Heart right ventricle (tissue), 16 donors: ENCODE measurements around the gene RYR1. TPM values are rescaled to one million over a fixed set of nuclear protein-coding genes. Genes with fewer than 3 reads are reported as not detected.
"Not testable (repeated sequence)": the region's sequence is repeated elsewhere in the genome, so short reads cannot be mapped to it uniquely, and the experiment has no call there.

Experiments
- ATAC-seq, 8 donors: fragments of 200-7000 bp; cut with Tn5 transposase; one replicate each; pipeline ENCODE4 v1.9.1; 2020; ENCODE audit warnings: mild to moderate bottlenecking in 8 of 8, moderate library complexity in 8 of 8, moderate number of reproducible peaks in 1 of 8
- DNase-seq, 2 donors: peaks; one replicate each; pipeline ENCODE4 v3.0.0-alpha.2; 2020
- H3K27ac ChIP-seq, 10 donors: fragments of 200-600 bp; sonication (generic) in 2 of 10; one replicate each; pipeline versions ENCODE4 v1.5.0 to v1.8.0; 2020 to 2022; ENCODE audit warnings: mild to moderate bottlenecking in 3 of 10
- H3K27me3 ChIP-seq, 7 donors: fragments of 200-600 bp; one replicate each; pipeline ENCODE4 v1.8.0; 2021 to 2022; ENCODE audit warnings: mild to moderate bottlenecking in 2 of 7
- H3K36me3 ChIP-seq, 9 donors: fragments of 200-600 bp; sonication (generic) in 1 of 9; one replicate each; pipeline versions ENCODE4 v1.5.0 to v1.8.0; 2020 to 2022; ENCODE audit warnings: mild to moderate bottlenecking in 2 of 9
- H3K4me1 ChIP-seq, 9 donors: fragments of 200-600 bp; sonication (generic) in 1 of 9; one replicate each; pipeline versions ENCODE4 v1.5.0 to v1.8.0; 2020 to 2022; ENCODE audit warnings: mild to moderate bottlenecking in 4 of 9
- H3K4me3 ChIP-seq, 10 donors: fragments of 200-600 bp; sonication (generic) in 2 of 10; one replicate each; pipeline versions ENCODE4 v1.5.0 to v1.8.0; 2020 to 2022; ENCODE audit warnings: mild to moderate bottlenecking in 7 of 10, moderate library complexity in 2 of 10
- H3K9me3 ChIP-seq, 11 donors: fragments of 200-600 bp in 10 of 11; sonication (generic) in 2 of 11; one replicate each; pipeline versions ENCODE4 v1.5.0 to v1.8.0; 2013 to 2022; ENCODE audit warnings: mild to moderate bottlenecking in 2 of 11, control low read depth in 1 of 11, moderate library complexity in 1 of 11
- whole genome bisulfite sequencing, 2 donors: extraction: QIAGEN DNeasy Blood & Tissue Kit; methylation state at CpG; one replicate each; pipeline ENCODE4 v1.1.7; 2013; ENCODE audit warnings: inconsistent platforms in 1 of 2; 5-methylcytosine and 5-hydroxymethylcytosine counted together
- intact Hi-C, 10 donors: fragments of 100-400 bp; cut with DNase I; formaldehyde crosslinking; loops; one replicate each; pipeline versions ENCODE4 v1.11.1 to v1.14.2; 2022
- polyA plus RNA-seq, 2 donors: library from polyadenylated mRNA; stranded (reverse); fragments of 200-250 nt; gene quantifications; one replicate each; pipeline ENCODE4 v1.2.3, GENCODE V29; 2013
- total RNA-seq, 10 donors: library from RNA; stranded (reverse); fragmentation: NEBNext Ultra II Directional in 3 of 10; extraction: Animal tissue kit (Norgen Biotek cat#: 25700) in 3 of 10; gene quantifications; one replicate each; pipeline versions ENCODE4 v1.2.1 to v1.2.4, GENCODE V29; 2021 to 2023
- TF ChIP-seq, protein P1 (sequence below), 9 donors: fragments of 200-600 bp; sonication (generic) in 2 of 9; IDR thresholded peaks; one replicate each; pipeline versions ENCODE4 v1.5.0 to v1.8.0; 2021 to 2022; ENCODE audit warnings: antibody characterized with exemption in 9 of 9, mild to moderate bottlenecking in 5 of 9, moderate library complexity in 1 of 9
- donor health status: Arrhythmogenic right ventricular cardiomyopathy.
- donor health status: ischemic (EF 13 %, LVEDD 7.1; RV severe dilation, severe dysfunction).
- donor health status: healthy with polysubstance abuse.
- donor health status: DM: no; HTN: yes; CAD: no.
- donor health status: DM: no; HTN: no; CAD: no.
- donor health status: ischemic (EF 25% LVEDD 6.9; RV normal size, moderate dysfunction).
- donor health status: ischemic (EF 25% LVEDD 5.7; RV mildly dilated, moderate dysfunction).
- donor health status: healthy.
- donor health status: DM: yes; HTN: yes; CAD: no.
- donor health status: Ischemic cardiomyopathy.
- donor health status: ischemic (EF 35%, LVEDD 5.7; RV mildly dilated, moderate dysfunction).
- donor health status: nonischemic (EF 11% LVEDD 7.7; RV severe dilation, severe dysfunction).
- donor health status: DM: yes; HTN: yes; CAD: no.
- donor health status: PGD.
- donor health status: ischemic (EF 29% LVEDD 5.4; RV normal size, mild dysfunction).
- donor health status: nonischemic (EF 23%, LVEDD 6.1; RV moderate dilation, normal function).

The RYR1 gene
- total and polyA plus RNA-seq, 12 donors: 0.20 to 1.7 (median 0.74) TPM

DNA sequence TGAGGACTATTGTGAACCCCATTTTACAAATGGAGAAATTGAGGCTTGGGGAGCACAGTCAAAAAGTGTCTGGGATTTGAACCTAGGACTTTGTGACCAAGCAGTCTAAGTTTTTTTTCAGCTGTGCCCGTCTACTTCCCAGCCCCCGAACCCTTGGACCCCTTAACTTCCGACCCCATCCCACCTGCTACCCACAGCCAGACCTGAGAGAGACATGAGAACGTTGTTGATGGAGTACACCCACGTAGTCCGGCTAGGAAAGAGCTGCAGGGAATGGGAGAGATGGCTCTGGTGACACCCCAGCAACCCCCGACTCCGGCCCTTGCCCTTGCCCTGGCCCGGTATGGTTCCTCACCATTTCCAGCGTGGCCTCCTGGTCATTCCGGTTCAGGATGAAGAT, 166.2 kb downstream of the RYR1 start:
- ATAC-seq: no peak
- H3K4me3 ChIP-seq: no peak overlapping the region
- DNase-seq: no peak
- H3K9me3 ChIP-seq: no peaks in the 10 kb centered on the region
- no peaks in the 10 kb centered on the region for H3K36me3 ChIP-seq
- peaks cover 0 to 11% (median 8%) of the 10 kb centered on the region in 7 donors for H3K27me3 ChIP-seq
- no peak overlapping the region for H3K27ac ChIP-seq
- intact Hi-C loops: no loop called here
- TF ChIP-seq, protein P1, sequence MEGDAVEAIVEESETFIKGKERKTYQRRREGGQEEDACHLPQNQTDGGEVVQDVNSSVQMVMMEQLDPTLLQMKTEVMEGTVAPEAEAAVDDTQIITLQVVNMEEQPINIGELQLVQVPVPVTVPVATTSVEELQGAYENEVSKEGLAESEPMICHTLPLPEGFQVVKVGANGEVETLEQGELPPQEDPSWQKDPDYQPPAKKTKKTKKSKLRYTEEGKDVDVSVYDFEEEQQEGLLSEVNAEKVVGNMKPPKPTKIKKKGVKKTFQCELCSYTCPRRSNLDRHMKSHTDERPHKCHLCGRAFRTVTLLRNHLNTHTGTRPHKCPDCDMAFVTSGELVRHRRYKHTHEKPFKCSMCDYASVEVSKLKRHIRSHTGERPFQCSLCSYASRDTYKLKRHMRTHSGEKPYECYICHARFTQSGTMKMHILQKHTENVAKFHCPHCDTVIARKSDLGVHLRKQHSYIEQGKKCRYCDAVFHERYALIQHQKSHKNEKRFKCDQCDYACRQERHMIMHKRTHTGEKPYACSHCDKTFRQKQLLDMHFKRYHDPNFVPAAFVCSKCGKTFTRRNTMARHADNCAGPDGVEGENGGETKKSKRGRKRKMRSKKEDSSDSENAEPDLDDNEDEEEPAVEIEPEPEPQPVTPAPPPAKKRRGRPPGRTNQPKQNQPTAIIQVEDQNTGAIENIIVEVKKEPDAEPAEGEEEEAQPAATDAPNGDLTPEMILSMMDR (IDR thresholded peaks at IDR 0.05): no peak
- WGBS, 2 donors: 87 to 92% methylated on average over 11 of the region's 11 CpGs
- H3K4me1 ChIP-seq: peaks cover 0 to 5% (median 0%) of the 10 kb centered on the region in 9 donors

DNA sequence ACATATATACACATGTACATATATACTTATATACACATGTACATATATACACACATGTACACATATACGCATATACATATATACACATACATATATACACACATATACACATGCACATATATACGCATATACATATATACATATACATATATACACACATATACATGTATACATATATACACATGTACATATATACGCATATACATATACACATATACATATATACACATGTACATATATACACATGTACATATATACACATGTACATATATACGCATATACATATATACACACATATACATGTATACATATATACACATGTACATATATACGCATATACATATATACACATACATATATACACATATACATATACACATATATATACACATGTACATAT, 169.4 kb downstream of the RYR1 start:
- H3K27ac ChIP-seq, H3K9me3 ChIP-seq, ATAC-seq, H3K36me3 ChIP-seq, H3K4me1 ChIP-seq, intact Hi-C loops, H3K4me3 ChIP-seq, H3K27me3 ChIP-seq, DNase-seq: not testable (repeated sequence)
- 95 to 97% methylated on average over 5 of the region's 5 CpGs for WGBS, 2 donors

DNA sequence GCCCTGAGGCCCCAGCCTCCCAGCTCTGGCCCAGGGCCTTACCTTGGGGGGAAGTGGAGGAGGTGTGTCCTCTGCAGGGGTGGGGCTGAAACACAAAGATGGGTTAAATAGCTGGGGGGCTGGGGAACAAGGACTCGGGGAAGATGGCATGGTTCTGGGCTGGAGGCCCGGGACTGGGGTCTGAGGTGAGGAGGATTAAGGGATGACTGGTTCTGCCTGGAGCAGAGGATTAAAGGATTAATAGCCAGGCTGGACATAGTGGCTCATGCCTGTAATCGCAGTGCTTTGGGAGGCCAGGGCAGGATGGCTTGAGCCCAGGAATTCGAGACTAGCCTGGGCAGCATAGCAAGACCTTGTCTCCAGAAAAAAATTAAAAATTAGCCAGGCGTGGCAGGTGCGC, 172.6 kb downstream of the RYR1 start:
- 88% methylated on average over 6 of the region's 6 CpGs for WGBS, 2 donors
- intact Hi-C loops: no loop called here
- no peaks in the 10 kb centered on the region for H3K27me3 ChIP-seq
- H3K4me1 ChIP-seq: no peaks in the 10 kb centered on the region
- peaks cover 0 to under 1% (median 0%) of the 10 kb centered on the region in 9 donors for H3K36me3 ChIP-seq
- H3K4me3 ChIP-seq: no peak overlapping the region
- H3K9me3 ChIP-seq: no peaks in the 10 kb centered on the region
- TF ChIP-seq, protein P1 (IDR thresholded peaks at IDR 0.05): no peak
- no peak overlapping the region for H3K27ac ChIP-seq
- no peak for DNase-seq
- ATAC-seq: no peak

DNA sequence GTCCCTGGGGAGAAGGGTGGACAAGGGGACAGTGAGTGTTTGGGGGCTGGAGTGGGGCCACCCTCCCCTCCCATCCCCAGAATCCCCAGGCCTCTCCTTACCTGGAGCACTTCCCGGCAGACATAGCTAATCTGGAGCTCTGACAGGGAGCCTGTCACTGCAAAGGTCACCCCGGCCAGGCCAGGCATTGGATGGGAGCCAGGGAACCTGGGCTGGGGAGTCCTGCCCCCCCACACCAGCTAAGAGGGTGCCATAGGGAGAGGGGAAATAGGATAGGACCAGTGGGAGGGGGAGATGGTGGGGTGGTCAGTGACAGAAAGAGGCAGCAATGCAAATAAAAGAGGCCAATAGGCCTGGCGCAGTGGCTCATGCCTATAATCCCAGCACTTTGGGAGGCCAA, 180.8 kb downstream of the RYR1 start:
- WGBS, 2 donors: 55 to 63% methylated on average over 3 of the region's 3 CpGs

DNA sequence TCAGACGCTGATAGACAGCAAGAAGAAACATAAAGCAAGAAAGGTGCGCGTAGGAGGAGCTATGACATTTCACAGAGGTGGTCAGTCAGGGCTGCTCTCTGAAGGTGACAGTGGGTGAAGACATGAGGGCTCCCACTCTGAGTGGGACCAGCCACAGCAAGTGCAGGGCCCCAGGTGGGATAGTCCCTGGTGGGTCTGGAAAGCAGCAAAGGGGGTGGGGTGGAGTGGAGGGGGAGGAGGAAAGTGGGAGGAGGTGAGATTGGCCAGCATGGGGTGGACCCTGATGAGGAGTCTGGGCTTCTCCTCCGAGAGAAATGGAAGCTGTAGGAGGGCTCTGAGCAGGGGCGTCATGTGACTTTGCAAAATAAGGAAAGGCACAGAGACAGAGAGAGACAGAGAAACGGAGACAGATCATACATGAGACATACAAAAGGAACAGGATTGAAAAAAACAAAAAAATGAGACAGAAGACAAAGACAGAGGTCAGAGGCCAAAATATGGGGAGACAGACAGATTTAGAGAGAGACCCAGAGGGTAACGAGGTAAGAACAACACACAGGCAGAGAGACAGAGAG, 181.6 kb downstream of the RYR1 start:
- TF ChIP-seq, protein P1 (IDR thresholded peaks at IDR 0.05): no peak
- no peak overlapping the region for H3K4me3 ChIP-seq
- H3K27me3 ChIP-seq: no peaks in the 10 kb centered on the region
- ATAC-seq (no peak), DNase-seq (no peak)
- peaks cover 0 to 25% (median 18%) of the 10 kb centered on the region in 9 donors for H3K4me1 ChIP-seq
- no peaks in the 10 kb centered on the region for H3K9me3 ChIP-seq
- intact Hi-C loops: loop anchor here in 2 of 10 donors (5.0 kb wide), 2 partner anchors 68 to 213 kb away; partner anchors contain the start of gene FAM98C (in 1 of the 2)
- H3K36me3 ChIP-seq: peaks cover 0 to 12% (median 0%) of the 10 kb centered on the region in 9 donors
- H3K27ac ChIP-seq: no peak overlapping the region
- WGBS, 2 donors: 75 to 76% methylated on average over 7 of the region's 7 CpGs

More for the DNA sequence above, 180.8 kb downstream of the RYR1 start:
- no peaks in the 10 kb centered on the region for H3K9me3 ChIP-seq
- peaks cover 0 to 18% (median 12%) of the 10 kb centered on the region in 9 donors for H3K4me1 ChIP-seq
- peaks cover 0 to 12% (median 0%) of the 10 kb centered on the region in 9 donors for H3K36me3 ChIP-seq
- DNase-seq (no peak), ATAC-seq (no peak)
- no peak overlapping the region for H3K4me3 ChIP-seq
- H3K27me3 ChIP-seq: no peaks in the 10 kb centered on the region
- no peak overlapping the region for H3K27ac ChIP-seq
- TF ChIP-seq, protein P1 (IDR thresholded peaks at IDR 0.05): no peak
- intact Hi-C loops: no loop called here
